Measurements from ENCODE around the gene ZNF136. TPM values are rescaled to one million over a fixed set of nuclear protein-coding genes. Genes with fewer than 3 reads are reported as not detected.

The ZNF136 gene
- total RNA-seq, 3 donors from 2014 or later = 11.5 to 22.0 (median 12.8) TPM

DNA sequence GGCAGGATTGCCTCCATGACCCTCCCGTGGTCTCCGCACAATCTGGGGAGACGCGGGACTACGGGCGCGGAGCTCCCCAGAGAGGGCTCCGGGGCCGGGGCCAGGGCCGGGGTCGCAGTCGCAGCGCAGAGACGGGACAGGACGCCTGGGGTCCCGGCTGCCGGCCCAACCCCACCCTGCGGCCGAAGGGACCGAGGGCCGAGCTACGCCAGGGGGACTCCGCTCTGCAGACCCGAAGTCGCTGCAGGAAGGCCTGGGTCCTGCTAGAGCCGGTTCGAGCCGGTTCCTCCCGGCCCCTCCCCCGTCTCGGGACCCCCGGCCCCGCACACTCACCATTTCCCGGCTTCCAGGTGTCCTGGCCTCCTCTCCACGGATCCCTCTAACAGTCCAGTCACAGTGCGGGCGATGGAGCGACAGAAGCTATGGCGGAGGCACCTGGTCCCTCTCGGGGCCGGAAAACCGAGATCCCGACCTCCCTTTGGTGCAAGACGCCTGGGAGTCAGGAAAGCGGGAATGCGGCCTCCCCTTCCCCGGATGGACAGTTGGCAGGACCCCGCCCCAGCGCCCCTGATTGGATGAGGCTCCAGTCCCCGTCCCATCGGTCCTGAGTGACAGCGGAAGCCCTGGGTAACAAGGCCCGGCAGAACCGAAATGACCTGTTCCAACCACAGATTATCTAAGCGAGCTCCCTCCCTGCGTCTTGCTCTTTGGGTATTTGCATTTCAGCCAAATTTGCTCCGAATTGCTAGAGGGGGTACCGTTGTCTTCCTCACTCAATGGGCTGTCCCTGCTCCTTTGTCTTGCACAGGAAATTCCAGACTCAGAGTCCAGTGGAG is 6.5 kb upstream of the ZNF136 start, which contains the start of gene ZNF625:
TSS of gene ZNF625 (minus strand) at position 512 of the 836 bp plus-strand sequence. CDS start at position 336, 176 bp downstream.
- Histone ChIP-seq H3K4me3 (peak within 1 kb of the TSS; percentile 79 to 98 (median 97)), H3K36me3 (no peaks in the 10 kb centered on the region), H3K27me3 (no peaks in the 10 kb centered on the region), H3K27ac (peak within 1 kb of the TSS; percentile 83 to 93), H3K9me3 (no peaks in the 10 kb centered on the region), H3K4me1 (no peaks in the 10 kb centered on the region)
- intact Hi-C loops (cut with DNase I; ENCODE audit: low total_unique reads) = no loop called here
- no peak for TF ChIP-seq POLR2A (IDR thresholded peaks at IDR 0.05)
- TF ChIP-seq POLR2AphosphoS5 (IDR thresholded peaks at IDR 0.05) = peak in 2 of 3 donors; percentile 27 to 40
- peak; percentile 82 to 92 for DNase-seq (ENCODE audit: low spot score in 2 of 2)

DNA sequence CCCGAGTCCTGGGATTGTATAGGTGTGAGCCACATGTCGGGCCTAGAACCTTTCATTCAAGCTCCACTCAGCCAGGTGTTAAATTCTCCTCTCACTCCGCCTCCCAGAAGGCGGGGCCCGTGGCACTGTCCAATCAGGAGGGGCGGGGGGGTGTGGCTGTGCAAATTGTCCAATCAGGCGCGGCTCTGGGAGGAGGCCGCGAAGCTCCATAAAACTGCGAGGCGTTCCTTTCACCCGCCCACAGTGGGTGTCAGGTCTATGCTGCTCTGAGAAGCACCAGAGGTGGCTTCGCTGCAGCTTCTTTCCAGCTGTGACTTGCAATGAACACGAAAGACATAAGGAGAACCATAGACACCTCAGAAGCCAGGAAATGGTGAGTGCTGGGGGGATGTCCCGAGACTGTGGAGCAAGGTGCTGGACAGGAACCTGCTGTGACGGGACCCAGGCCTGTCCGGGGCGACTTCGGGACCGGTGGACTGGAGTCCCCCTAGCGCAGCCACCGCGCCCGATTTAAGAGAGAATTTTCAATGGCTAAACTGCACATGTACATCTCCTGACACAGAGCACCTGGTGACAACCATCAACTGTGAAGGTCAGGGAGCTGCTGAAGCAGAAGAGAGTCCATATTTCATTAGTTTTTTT is 3.0 kb upstream of the ZNF136 start:
- no peaks in the 10 kb centered on the region for H3K9me3 ChIP-seq
- no peak overlapping the region for H3K4me3 ChIP-seq
- intact Hi-C loops (cut with DNase I; ENCODE audit: low total_unique reads) = no loop called here
- DNase-seq (ENCODE audit: low spot score in 2 of 2) = no peak
- H3K36me3 ChIP-seq = no peaks in the 10 kb centered on the region
- no peak overlapping the region for H3K27ac ChIP-seq
- TF ChIP-seq, protein P1, sequence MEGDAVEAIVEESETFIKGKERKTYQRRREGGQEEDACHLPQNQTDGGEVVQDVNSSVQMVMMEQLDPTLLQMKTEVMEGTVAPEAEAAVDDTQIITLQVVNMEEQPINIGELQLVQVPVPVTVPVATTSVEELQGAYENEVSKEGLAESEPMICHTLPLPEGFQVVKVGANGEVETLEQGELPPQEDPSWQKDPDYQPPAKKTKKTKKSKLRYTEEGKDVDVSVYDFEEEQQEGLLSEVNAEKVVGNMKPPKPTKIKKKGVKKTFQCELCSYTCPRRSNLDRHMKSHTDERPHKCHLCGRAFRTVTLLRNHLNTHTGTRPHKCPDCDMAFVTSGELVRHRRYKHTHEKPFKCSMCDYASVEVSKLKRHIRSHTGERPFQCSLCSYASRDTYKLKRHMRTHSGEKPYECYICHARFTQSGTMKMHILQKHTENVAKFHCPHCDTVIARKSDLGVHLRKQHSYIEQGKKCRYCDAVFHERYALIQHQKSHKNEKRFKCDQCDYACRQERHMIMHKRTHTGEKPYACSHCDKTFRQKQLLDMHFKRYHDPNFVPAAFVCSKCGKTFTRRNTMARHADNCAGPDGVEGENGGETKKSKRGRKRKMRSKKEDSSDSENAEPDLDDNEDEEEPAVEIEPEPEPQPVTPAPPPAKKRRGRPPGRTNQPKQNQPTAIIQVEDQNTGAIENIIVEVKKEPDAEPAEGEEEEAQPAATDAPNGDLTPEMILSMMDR (IDR thresholded peaks at IDR 0.05) = no peak
- TF ChIP-seq POLR2AphosphoS5 (IDR thresholded peaks at IDR 0.05) (no peak), POLR2A (IDR thresholded peaks at IDR 0.05) (no peak)
- peaks cover 0 to 5% of the 10 kb centered on the region in 2 donors for H3K4me1 ChIP-seq
- H3K27me3 ChIP-seq = no peaks in the 10 kb centered on the region

DNA sequence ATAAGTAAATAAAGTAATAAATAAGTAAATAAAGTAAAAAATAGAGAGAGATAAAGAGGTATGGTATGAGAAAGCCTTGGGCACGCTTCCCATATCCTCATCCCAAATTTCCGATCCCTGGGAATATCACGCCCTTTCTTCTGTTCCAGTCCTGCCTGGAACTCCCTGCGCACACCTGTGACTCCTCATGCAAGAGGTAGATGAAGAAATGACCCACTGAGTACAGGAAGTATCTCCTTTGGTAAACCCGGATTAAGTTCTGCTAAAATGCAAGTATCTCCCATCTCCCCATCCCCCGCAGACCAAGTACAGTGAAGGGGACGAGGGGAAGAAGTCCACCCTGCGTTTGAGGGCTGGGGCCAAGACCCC is 399 bp upstream of the ZNF136 start:
- intact Hi-C loops (cut with DNase I; ENCODE audit: low total_unique reads) = no loop called here
- peak overlapping the region; percentile 91 to 98 for H3K27ac ChIP-seq
- DNase-seq (ENCODE audit: low spot score in 2 of 2) = no peak

DNA sequence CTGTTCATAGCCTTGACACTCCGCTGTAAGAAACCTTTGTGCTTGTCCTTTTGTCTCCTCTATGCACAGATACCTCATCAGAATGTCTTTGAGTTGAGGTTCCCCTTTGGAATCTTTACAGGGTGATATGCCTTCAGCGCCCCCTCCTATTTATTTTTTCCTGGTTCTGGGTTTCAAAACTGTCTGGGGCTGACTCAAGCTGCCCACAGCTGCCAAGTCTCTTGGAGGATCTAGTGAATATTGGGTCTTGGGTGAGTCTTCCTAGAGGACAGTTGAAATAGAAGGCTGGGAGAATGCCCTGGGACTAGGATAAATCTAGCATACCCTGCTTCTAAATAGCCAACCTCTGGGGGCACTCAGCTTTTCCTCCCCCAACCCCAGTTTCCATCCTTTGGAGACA is 930 bp downstream of the ZNF136 start:
- Histone ChIP-seq H3K4me1 (peaks cover 0 to 6% of the 10 kb centered on the region in 2 donors), H3K27ac (peak overlapping the region; percentile 91 to 98), H3K9me3 (no peaks in the 10 kb centered on the region), H3K27me3 (no peaks in the 10 kb centered on the region), H3K4me3 (peak overlapping the region; percentile 77 to 84 (median 81)), H3K36me3 (no peaks in the 10 kb centered on the region)
- intact Hi-C loops (cut with DNase I; ENCODE audit: low total_unique reads) = no loop called here
- TF ChIP-seq POLR2A (IDR thresholded peaks at IDR 0.05) (no peak), POLR2AphosphoS5 (IDR thresholded peaks at IDR 0.05) (no peak)
- TF ChIP-seq, protein P1 (IDR thresholded peaks at IDR 0.05) = no peak
- no peak for DNase-seq (ENCODE audit: low spot score in 2 of 2)

More for the DNA sequence above, 399 bp upstream of the ZNF136 start:
- Histone ChIP-seq H3K36me3 (no peaks in the 10 kb centered on the region), H3K9me3 (no peaks in the 10 kb centered on the region), H3K27me3 (no peaks in the 10 kb centered on the region), H3K4me3 (peak overlapping the region; percentile 77 to 84 (median 81)), H3K4me1 (peaks cover 0 to 6% of the 10 kb centered on the region in 2 donors)
- TF ChIP-seq, protein P1 (IDR thresholded peaks at IDR 0.05) = no peak
- TF ChIP-seq POLR2AphosphoS5 (IDR thresholded peaks at IDR 0.05) (no peak), POLR2A (IDR thresholded peaks at IDR 0.05) (no peak)

DNA sequence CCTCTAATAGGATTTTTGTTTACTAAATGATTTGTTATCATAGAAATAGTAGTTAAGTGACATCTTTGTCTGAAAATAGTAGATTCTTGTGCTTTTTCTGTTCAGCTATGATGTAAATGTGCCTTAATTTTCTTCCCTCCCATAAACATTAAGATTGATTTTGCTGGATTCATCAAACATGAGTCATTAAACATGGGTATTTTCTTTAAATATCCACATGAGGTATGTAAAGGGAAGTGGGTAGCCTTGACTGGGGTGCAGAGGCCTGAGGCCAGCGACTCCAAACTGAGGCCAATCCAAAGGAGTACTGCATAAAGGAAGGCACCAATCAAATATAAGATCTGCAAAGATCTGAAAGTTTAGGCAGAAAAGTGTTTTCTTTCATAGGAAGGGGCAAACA is 3.7 kb downstream of the ZNF136 start:
- TF ChIP-seq POLR2AphosphoS5 (IDR thresholded peaks at IDR 0.05) (no peak), POLR2A (IDR thresholded peaks at IDR 0.05) (no peak)
- TF ChIP-seq, protein P1 (IDR thresholded peaks at IDR 0.05) = no peak
- intact Hi-C loops (cut with DNase I; ENCODE audit: low total_unique reads) = no loop called here
- no peaks in the 10 kb centered on the region for H3K9me3 ChIP-seq
- no peak overlapping the region for H3K4me3 ChIP-seq
- H3K36me3 ChIP-seq = no peaks in the 10 kb centered on the region
- peaks cover 0 to 6% of the 10 kb centered on the region in 2 donors for H3K4me1 ChIP-seq
- no peak for DNase-seq (ENCODE audit: low spot score in 2 of 2)
- H3K27ac ChIP-seq = peak overlapping the region in 1 of 2 donors; percentile 5
- no peaks in the 10 kb centered on the region for H3K27me3 ChIP-seq

All from breast epithelium (tissue), 4 donors.